PC-9 (cell line): ENCODE data around the gene TAMALIN.

Experiments
- EZH2 ChIP-seq: fragments of 200-600 bp; sonication (generic); IDR thresholded peaks from 2 replicates; pipeline ENCODE4 v1.8.0; 2017; ENCODE audit warnings: antibody characterized with exemption, low read depth
- TF ChIP-seq, protein P1 (sequence below): fragments of 200-600 bp; sonication (generic); conservative IDR thresholded peaks from 2 replicates; pipeline ENCODE4 v1.6.1; 2017; ENCODE audit warnings: mixed run types, antibody characterized with exemption, mild to moderate bottlenecking, moderate library complexity

DNA sequence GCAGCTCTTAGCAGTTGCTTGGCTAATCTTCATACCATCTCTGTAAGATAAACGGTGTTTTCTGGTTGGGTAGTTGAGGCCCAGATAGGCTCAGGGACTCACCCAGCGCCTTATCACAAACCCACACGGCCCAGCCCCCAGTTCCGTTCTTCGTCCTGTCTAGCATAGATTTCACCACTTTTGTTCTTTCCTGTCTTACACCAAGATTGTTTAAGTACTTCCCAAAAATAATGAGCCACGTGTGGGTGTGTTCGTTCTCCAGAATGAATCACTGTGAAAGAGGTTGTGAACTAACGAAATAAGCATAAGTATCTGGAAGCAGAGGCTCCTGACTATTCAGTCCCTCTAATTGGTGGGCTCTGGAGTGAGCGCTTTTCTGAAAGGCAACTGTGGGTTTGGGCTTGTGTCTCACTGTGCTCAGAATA, 33.9 kb upstream of the TAMALIN start:
- TF ChIP-seq, protein P1, sequence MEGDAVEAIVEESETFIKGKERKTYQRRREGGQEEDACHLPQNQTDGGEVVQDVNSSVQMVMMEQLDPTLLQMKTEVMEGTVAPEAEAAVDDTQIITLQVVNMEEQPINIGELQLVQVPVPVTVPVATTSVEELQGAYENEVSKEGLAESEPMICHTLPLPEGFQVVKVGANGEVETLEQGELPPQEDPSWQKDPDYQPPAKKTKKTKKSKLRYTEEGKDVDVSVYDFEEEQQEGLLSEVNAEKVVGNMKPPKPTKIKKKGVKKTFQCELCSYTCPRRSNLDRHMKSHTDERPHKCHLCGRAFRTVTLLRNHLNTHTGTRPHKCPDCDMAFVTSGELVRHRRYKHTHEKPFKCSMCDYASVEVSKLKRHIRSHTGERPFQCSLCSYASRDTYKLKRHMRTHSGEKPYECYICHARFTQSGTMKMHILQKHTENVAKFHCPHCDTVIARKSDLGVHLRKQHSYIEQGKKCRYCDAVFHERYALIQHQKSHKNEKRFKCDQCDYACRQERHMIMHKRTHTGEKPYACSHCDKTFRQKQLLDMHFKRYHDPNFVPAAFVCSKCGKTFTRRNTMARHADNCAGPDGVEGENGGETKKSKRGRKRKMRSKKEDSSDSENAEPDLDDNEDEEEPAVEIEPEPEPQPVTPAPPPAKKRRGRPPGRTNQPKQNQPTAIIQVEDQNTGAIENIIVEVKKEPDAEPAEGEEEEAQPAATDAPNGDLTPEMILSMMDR, result no peak
- no peak for TF ChIP-seq EZH2
